Stromal cell of bone marrow (primary cell): ENCODE data around the gene NPIPB6.

ENCODE experiments used
- DNase-seq: peaks from one replicate; pipeline ENCODE4 v3.0.0-alpha.2; 2012; ENCODE audit warnings: low read depth

NPIPB6 gene

GRCh38 chr16:28297784-28298510, 65.4 kb downstream of the NPIPB6 start:
- no peak for DNase-seq

GRCh38 chr16:28297308-28297707, 66.0 kb downstream of the NPIPB6 start:
- DNase-seq: no peak

GRCh38 chr16:28295276-28295675, 68.0 kb downstream of the NPIPB6 start:
- DNase-seq: no peak

GRCh38 chr16:28294201-28294600, 69.1 kb downstream of the NPIPB6 start:
- no peak for DNase-seq

GRCh38 chr16:28293601-28293960, 69.7 kb downstream of the NPIPB6 start:
- DNase-seq: no peak

GRCh38 chr16:28292731-28293600, 70.3 kb downstream of the NPIPB6 start:
- no peak for DNase-seq
